Activated CD8-positive, alpha-beta memory T cell treated with anti-CD3 and anti-CD28 coated beads, Interleukin-2, amount 10 ng/mL, durations not matched to agents 7 days and 5 days (primary cell): ENCODE data around the gene CROT. TPM values are rescaled to one million over a fixed set of nuclear protein-coding genes. Genes with fewer than 3 reads are reported as not detected.
A peak's percentile ranks its signal among the peaks of the same experiment; 100 is the strongest.

ENCODE experiments used
- ATAC-seq: fragments of 150-1000 bp; cut with Tn5 transposase; one replicate; pipeline ENCODE4 v1.10.0; 2021; ENCODE audit warnings: moderate library complexity
- CTCF ChIA-PET: fragments of 350-600 bp; sonication (Branson Sonifier 250); formaldehyde crosslinking; loops from one replicate; lab custom pipeline; 2021; ENCODE audit warnings: antibody characterized with exemption; lab: Charles Lee
- DNase-seq: peaks from one replicate; pipeline ENCODE4 v3.0.0-alpha.2; 2020
- H3K27ac Mint-ChIP-seq: one replicate; pipeline ENCODE4 v1.8.0; 2021; ENCODE audit warnings: mild to moderate bottlenecking, mixed read lengths
- H3K27me3 Mint-ChIP-seq: one replicate; pipeline ENCODE4 v1.8.0; 2021; ENCODE audit warnings: mixed read lengths
- H3K36me3 Mint-ChIP-seq: one replicate; pipeline ENCODE4 v1.8.0; 2021; ENCODE audit warnings: mild to moderate bottlenecking, mixed read lengths
- H3K4me1 Mint-ChIP-seq: one replicate; pipeline ENCODE4 v1.8.0; 2021; ENCODE audit warnings: mixed read lengths
- H3K4me3 Mint-ChIP-seq: one replicate; pipeline ENCODE4 v1.8.0; 2021; ENCODE audit warnings: mild to moderate bottlenecking, moderate library complexity, mixed read lengths
- H3K9me3 Mint-ChIP-seq: one replicate; pipeline ENCODE4 v1.8.0; 2022; ENCODE audit warnings: low read depth, mixed read lengths
- total RNA-seq, 2 experiments: library from RNA; stranded (reverse); gene quantifications; one replicate each; pipeline ENCODE4 v1.2.3, GENCODE V29; 2021

Gene CROT
- total RNA-seq, 2 experiments from 2014 or later, result 10.3 to 11.5 TPM

DNA sequence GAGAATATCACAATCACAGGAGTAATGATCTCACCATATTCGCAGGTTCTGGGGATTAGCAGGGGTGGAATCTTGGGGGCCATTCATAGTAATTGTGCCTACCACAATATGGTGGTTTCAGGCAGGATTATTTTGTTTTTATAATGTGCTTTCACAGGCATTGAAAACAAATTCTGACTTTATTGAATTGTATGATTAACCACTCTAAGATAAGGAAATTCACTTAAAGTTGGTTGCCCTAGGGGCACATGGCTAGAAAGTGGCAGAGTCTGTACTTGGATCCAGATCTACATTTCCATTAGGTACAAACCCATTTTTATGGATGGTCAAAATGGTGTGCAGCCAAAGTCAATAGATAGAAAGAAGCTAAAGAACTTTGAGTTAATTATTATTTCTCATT is 1.7 kb downstream of the CROT start:
- peaks cover 44% of the 10 kb centered on the region for H3K36me3 Mint-ChIP-seq
- no peaks in the 10 kb centered on the region for H3K9me3 Mint-ChIP-seq
- H3K4me3 Mint-ChIP-seq, result no peak overlapping the region
- no peak for DNase-seq
- CTCF ChIA-PET, result interaction anchor here (0.7 kb wide), 1 partner anchor 68 kb away, joined by 4 read pairs; no protein-coding TSS in a partner anchor
- H3K4me1 Mint-ChIP-seq, result peaks cover 33% of the 10 kb centered on the region
- no peak for ATAC-seq
- H3K27me3 Mint-ChIP-seq, result no peaks in the 10 kb centered on the region
- no peak overlapping the region for H3K27ac Mint-ChIP-seq

DNA sequence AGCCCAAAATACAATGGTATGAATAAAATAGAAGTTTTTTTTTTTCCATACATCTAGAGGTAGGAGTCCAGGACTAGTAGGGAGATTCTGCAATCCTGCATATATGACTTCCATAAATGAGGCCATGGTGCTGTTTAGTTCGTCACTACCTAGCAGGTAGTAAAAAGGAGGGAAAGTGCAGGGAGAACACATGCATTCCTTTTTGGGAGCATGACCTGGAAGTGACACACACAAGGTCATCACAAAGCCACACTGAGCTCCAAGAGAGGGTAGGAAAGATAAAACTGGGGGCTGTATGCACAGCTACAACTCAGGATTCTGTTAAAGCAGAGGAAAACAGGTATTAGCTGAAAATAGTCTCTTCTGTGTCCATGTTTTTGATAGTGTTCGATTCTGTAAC is 2.2 kb downstream of the CROT start:
- Mint-ChIP-seq H3K9me3 (no peaks in the 10 kb centered on the region), H3K4me3 (no peak overlapping the region), H3K36me3 (peaks cover 47% of the 10 kb centered on the region), H3K27ac (no peak overlapping the region), H3K27me3 (no peaks in the 10 kb centered on the region), H3K4me1 (peaks cover 28% of the 10 kb centered on the region)
- ATAC-seq (no peak), DNase-seq (no peak)
- CTCF ChIA-PET, result interaction anchor here (0.7 kb wide), 1 partner anchor 68 kb away, joined by 4 read pairs; no protein-coding TSS in a partner anchor

DNA sequence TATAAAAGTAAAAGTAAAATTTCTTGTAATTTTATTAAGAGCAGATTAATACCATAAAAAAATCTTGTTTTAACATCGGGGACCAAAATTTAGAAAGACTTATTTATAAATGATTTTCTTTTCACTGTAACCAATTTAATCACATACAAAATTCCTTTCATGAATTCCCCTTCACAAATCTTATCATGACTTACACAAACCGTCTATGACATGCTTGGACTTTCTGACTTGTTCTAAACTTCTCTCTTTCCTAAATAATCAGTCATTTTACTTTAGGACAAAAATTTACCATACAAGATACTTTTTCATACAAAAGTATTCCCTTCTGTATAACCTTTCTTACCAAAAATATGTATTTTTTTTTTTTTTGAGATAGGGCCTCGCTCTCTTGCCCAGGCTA is 9.3 kb downstream of the CROT start:
- Mint-ChIP-seq H3K4me1 (no peaks in the 10 kb centered on the region), H3K36me3 (peaks cover 78% of the 10 kb centered on the region), H3K9me3 (peaks cover 14% of the 10 kb centered on the region), H3K27ac (no peak overlapping the region), H3K4me3 (no peak overlapping the region), H3K27me3 (no peaks in the 10 kb centered on the region)
- ATAC-seq, result no peak
- DNase-seq, result no peak
- CTCF ChIA-PET, result no interaction called here

DNA sequence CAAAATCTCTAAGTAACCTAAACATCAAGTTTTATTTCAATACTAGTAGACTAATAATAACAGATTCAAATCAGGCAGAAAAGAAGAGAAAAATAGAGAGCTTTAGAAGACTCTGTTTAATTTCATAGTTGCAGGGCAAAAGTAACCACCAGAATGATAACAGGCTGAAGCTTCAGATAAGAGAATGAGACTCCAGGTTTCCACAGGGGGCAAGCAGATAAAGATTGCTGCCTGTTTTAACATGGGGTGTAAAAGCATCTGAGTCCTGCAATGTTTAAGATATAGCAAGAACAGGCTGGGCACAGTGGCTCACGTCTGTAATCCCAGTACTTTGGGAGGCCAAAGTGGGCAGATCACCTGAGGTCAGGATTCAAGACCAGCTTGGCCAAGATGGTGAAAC is 11.0 kb downstream of the CROT start:
- Mint-ChIP-seq H3K27me3 (no peaks in the 10 kb centered on the region), H3K4me1 (no peaks in the 10 kb centered on the region), H3K36me3 (peaks cover 68% of the 10 kb centered on the region), H3K27ac (no peak overlapping the region), H3K9me3 (peaks cover 14% of the 10 kb centered on the region), H3K4me3 (no peak overlapping the region)
- CTCF ChIA-PET, result no interaction called here
- ATAC-seq (no peak), DNase-seq (no peak)

DNA sequence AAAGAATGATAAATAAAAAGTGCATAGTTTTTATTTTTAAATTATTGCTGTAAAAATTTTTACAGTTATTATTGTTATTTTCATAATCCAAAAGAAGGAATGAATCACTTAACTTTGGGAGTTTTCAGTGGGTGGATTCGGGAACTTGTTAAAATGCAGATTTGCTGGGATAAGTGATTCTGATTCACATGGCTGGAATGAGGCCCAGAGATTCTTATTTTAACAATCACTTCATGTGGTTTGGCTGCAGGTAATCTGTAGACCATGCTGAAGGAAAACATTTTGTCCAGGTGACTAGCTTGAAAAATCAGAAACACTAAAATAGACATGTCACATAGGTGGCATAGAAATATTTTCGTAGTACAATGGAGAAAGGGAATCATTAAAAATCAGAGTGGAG is 13.9 kb downstream of the CROT start:
- Mint-ChIP-seq H3K9me3 (peaks cover 9% of the 10 kb centered on the region), H3K27me3 (no peaks in the 10 kb centered on the region), H3K4me1 (no peaks in the 10 kb centered on the region), H3K27ac (no peak overlapping the region), H3K4me3 (no peak overlapping the region), H3K36me3 (peaks cover 48% of the 10 kb centered on the region)
- DNase-seq, result no peak
- CTCF ChIA-PET, result no interaction called here
- ATAC-seq, result no peak

DNA sequence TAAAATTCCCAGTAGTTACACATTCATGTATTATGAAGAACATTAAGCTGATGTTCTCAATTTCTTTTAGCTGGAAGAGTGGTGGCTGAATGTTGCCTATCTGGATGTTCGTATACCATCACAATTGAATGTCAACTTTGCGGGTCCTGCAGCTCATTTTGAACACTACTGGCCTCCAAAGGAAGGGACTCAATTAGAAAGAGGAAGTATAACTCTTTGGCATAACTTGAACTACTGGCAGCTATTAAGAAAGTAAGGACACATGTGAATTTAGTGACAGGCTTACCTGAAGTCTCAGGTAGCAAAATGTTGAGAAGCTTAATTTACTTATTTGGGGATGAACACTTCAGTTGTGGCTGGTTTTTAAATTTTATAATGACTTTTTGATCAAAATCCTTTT is 15.9 kb downstream of the CROT start:
- H3K27me3 Mint-ChIP-seq, result no peaks in the 10 kb centered on the region
- H3K27ac Mint-ChIP-seq, result no peak overlapping the region
- peaks cover 31% of the 10 kb centered on the region for H3K36me3 Mint-ChIP-seq
- ATAC-seq (no peak), DNase-seq (no peak)
- peaks cover under 1% of the 10 kb centered on the region for H3K9me3 Mint-ChIP-seq
- H3K4me1 Mint-ChIP-seq, result no peaks in the 10 kb centered on the region
- no peak overlapping the region for H3K4me3 Mint-ChIP-seq
- CTCF ChIA-PET, result interaction anchor here (0.6 kb wide), 1 partner anchor 44 kb away, joined by 4 read pairs; no protein-coding TSS in a partner anchor

DNA sequence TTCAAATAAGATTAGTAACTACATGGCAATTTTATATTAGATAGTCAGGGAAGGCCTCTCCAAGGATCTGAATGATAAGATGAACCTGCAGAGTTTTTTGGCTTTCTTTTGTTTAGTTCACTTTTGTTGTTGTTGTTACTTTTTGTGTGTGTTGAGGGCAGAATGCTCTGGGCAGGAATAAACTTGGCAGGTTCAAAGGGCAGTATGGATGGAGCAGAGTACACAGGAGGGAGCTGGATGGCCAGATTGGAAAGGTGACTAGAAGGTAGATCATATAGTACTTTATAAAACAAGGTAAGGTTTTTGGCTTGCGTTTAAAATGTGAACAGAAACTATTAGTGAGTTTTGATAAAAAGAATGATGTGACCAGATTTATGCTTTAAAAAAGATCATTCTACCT is 17.9 kb downstream of the CROT start:
- DNase-seq (no peak), ATAC-seq (no peak)
- H3K4me3 Mint-ChIP-seq, result no peak overlapping the region
- H3K27me3 Mint-ChIP-seq, result no peaks in the 10 kb centered on the region
- CTCF ChIA-PET, result no interaction called here
- H3K9me3 Mint-ChIP-seq, result no peaks in the 10 kb centered on the region
- H3K36me3 Mint-ChIP-seq, result peaks cover 17% of the 10 kb centered on the region
- H3K27ac Mint-ChIP-seq, result no peak overlapping the region
- no peaks in the 10 kb centered on the region for H3K4me1 Mint-ChIP-seq

DNA sequence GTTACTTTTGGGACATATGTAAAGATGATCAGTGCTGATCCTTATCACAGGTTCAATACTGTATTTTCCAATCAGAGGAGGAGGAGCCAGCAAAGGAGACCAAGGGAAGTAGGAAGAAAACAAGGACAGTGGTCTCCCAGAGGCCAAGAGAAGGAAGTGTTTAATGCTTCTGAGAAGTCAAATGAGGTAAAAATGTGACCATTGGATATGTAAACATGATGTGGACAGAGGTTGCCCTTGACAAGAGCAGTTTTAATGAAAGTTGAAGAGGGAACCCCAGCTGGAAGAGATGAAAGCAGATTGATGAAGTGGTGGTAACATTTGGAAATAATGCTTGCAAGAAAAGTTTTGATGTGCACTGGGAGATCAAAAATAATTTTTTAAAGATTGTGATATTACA is 18.8 kb downstream of the CROT start:
- no peak for DNase-seq
- Mint-ChIP-seq H3K4me3 (no peak overlapping the region), H3K27ac (no peak overlapping the region), H3K9me3 (no peaks in the 10 kb centered on the region), H3K27me3 (no peaks in the 10 kb centered on the region), H3K36me3 (peaks cover 13% of the 10 kb centered on the region), H3K4me1 (peaks cover 3% of the 10 kb centered on the region)
- no peak for ATAC-seq
- CTCF ChIA-PET, result no interaction called here

DNA sequence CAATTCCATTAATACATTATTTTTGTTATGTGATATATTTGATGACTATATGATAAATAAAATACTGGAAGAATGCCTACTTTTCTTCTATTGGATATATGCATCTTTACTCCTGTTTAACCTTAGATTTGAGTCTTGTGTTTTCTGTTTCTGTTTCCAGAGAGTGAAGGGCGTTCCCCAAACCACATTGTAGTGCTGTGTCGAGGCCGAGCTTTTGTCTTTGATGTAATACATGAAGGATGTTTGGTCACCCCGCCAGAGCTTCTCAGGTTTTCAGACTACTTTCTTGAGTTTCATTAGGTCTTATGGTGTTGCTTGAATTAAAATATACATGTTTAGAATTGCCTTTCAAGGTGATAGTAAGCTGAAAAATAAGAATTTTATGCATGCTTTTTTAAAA is 23.8 kb downstream of the CROT start:
- H3K4me3 Mint-ChIP-seq, result no peak overlapping the region
- H3K36me3 Mint-ChIP-seq, result peaks cover 17% of the 10 kb centered on the region
- peak overlapping the region; percentile 60 for H3K27ac Mint-ChIP-seq
- ATAC-seq (peak; percentile 89), DNase-seq (peak; percentile 74)
- no peaks in the 10 kb centered on the region for H3K9me3 Mint-ChIP-seq
- peaks cover 9% of the 10 kb centered on the region for H3K4me1 Mint-ChIP-seq
- no peaks in the 10 kb centered on the region for H3K27me3 Mint-ChIP-seq
- CTCF ChIA-PET, result interaction anchor here (0.7 kb wide), 1 partner anchor 24 kb away, joined by 3 read pairs; no protein-coding TSS in a partner anchor

DNA sequence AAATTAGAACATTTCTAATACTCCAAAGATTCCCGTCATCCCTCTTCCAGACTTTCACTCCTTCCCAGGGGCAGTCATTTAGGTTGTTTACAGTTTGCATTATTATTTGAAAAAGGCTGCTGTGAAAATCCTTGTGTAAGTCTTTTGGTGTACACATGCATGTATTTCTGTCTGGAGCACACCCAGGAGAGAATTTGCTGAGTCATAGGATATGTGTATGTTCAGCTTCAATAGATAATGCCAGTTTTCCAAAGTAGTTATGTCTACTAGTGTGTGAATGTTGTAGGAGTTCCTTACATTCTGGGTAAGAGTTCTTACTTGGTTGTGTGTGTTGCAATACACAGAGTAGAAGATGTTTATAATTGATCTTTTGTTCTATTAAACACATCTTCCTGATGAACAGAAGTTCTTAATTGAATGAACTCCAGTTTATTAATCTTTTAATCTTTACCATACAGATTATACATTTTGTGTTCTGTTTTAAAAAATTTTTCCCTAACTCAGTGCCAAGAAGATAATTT is 25.3 kb downstream of the CROT start:
- ATAC-seq (no peak), DNase-seq (no peak)
- CTCF ChIA-PET, result no interaction called here
- H3K27me3 Mint-ChIP-seq, result no peaks in the 10 kb centered on the region
- no peak overlapping the region for H3K4me3 Mint-ChIP-seq
- H3K36me3 Mint-ChIP-seq, result peaks cover 17% of the 10 kb centered on the region
- H3K4me1 Mint-ChIP-seq, result peaks cover 9% of the 10 kb centered on the region
- no peaks in the 10 kb centered on the region for H3K9me3 Mint-ChIP-seq
- no peak overlapping the region for H3K27ac Mint-ChIP-seq

DNA sequence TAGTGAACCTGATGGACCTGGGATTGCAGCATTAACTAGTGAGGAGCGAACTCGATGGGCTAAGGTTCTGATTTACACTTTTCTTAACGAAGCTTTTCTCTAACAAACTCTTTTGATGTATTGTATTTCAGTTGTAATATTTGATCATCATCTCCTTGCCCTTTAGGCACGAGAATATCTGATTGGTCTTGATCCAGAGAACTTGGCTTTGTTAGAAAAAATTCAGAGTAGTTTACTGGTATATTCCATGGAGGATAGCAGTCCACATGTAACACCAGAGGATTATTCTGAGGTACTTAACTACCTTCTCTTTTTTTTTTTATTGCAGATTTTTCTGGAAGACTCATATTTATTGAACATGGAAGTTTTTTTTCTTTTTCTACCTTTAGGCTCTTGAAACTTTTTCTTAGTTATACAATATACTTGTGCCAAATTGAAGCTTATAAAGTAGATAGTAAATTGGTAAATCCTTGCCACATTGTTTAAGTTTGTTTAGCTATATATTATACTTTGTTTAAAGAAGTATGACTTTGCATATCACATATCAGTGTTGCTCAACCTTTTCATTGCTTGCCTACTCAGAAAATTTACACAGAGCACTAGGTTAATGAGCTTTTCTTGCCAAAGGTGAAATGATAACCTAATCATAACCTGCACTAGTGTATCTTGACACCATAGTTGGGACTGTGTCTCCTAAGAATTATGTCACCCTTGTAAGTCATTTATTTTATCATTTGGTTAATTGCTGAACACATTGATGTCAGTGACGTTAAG is 30.4 kb downstream of the CROT start:
- CTCF ChIA-PET, result no interaction called here
- H3K4me1 Mint-ChIP-seq, result no peaks in the 10 kb centered on the region
- H3K36me3 Mint-ChIP-seq, result peaks cover 15% of the 10 kb centered on the region
- H3K4me3 Mint-ChIP-seq, result no peak overlapping the region
- DNase-seq, result no peak
- no peak for ATAC-seq
- no peaks in the 10 kb centered on the region for H3K27me3 Mint-ChIP-seq
- H3K27ac Mint-ChIP-seq, result no peak overlapping the region
- no peaks in the 10 kb centered on the region for H3K9me3 Mint-ChIP-seq

DNA sequence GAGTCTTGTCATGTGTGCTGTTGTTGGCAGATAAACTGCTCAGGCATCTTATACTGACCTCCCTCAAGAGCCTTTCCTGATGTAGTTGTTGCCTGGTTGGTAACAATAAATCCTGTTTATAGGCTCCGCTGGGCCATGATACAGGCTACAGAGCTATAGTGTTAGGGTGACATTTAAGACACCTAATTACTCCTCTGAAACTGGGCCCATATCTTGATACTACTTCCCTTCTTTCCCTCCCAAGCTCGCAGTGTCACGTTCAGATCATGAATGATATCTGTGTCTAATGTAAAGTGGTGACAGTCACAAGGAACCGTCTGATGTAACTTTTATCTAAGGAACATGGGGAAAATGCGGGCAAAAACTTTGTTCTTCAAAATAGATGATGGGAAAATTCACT is 35.4 kb downstream of the CROT start:
- H3K4me3 Mint-ChIP-seq, result no peak overlapping the region
- peaks cover 32% of the 10 kb centered on the region for H3K36me3 Mint-ChIP-seq
- ATAC-seq (no peak), DNase-seq (no peak)
- no peaks in the 10 kb centered on the region for H3K27me3 Mint-ChIP-seq
- CTCF ChIA-PET, result no interaction called here
- no peaks in the 10 kb centered on the region for H3K4me1 Mint-ChIP-seq
- H3K9me3 Mint-ChIP-seq, result peaks cover 2% of the 10 kb centered on the region
- no peak overlapping the region for H3K27ac Mint-ChIP-seq

DNA sequence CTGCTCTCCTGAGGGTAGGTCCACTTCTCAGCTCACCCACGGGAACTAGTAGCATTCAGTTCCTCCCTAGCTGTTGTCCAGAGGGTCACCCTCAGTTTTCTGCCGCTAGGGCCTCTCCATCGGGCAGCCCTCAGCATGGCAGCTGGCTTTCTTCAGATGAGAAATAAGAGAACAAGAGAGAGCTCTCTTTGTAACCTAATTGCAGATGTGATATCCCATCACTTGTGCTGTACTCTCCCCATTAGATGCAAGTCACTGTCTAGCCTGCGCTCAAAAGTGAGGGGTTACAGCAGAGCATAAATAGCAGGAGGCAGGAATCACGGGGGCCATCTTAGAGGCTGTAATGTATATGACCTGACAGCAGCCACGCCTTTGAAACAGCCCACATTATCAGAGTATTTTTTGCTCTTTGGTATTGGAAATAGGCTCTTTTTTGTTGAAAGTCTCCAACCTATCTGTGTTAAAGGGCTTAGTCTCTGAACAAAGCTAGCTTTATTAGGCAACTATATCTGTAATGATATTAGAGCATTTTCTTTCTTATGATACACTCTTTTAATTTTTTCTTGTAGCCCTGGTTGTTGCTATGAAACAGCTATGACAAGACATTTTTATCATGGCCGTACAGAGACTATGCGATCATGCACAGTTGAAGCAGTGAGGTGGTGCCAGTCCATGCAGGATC is 45.7 kb downstream of the CROT start:
- Mint-ChIP-seq H3K9me3 (no peaks in the 10 kb centered on the region), H3K36me3 (peaks cover 60% of the 10 kb centered on the region), H3K4me1 (peaks cover 16% of the 10 kb centered on the region), H3K4me3 (no peak overlapping the region), H3K27ac (no peak overlapping the region), H3K27me3 (no peaks in the 10 kb centered on the region)
- ATAC-seq (no peak), DNase-seq (no peak)
- CTCF ChIA-PET, result interaction anchor here (1.3 to 1.6 kb wide), 2 partner anchors 13 to 25 kb away, joined by 3 read pairs; no protein-coding TSS in a partner anchor
